Skeletal muscle satellite cell (primary cell): ENCODE data around the gene CTAG1A. TPM values are rescaled to one million over a fixed set of nuclear protein-coding genes. Genes with fewer than 3 reads are reported as not detected.
"Not testable (repeated sequence)": the region's sequence is repeated elsewhere in the genome, so short reads cannot be mapped to it uniquely, and the experiment has no call there.

Experiments
- H3K27me3 ChIP-seq: 2 replicates; pipeline ENCODE4 v1.7.0; 2013; ENCODE audit warnings: low read length; ENCODE audit not compliant: control insufficient read depth, insufficient read depth
- H3K36me3 ChIP-seq: 2 replicates; pipeline ENCODE4 v1.7.0; 2013; ENCODE audit warnings: mild to moderate bottlenecking, control low read depth, low read length; ENCODE audit not compliant: insufficient read depth
- H3K4me1 ChIP-seq: 2 replicates; pipeline ENCODE4 v1.7.0; 2013; ENCODE audit warnings: low read length; ENCODE audit not compliant: control insufficient read depth, insufficient read depth
- H3K4me2 ChIP-seq: 2 replicates; pipeline ENCODE4 v1.7.0; 2013; ENCODE audit warnings: mild to moderate bottlenecking, low read length
- H3K4me3 ChIP-seq: 2 replicates; pipeline ENCODE4 v1.7.0; 2013; ENCODE audit warnings: low read length
- H3K9ac ChIP-seq: 2 replicates; pipeline ENCODE4 v1.7.0; 2013; ENCODE audit warnings: mild to moderate bottlenecking, low read depth, low read length, moderate library complexity
- H3K9me3 ChIP-seq: replicated peaks from 2 replicates; pipeline ENCODE4 v1.7.0; 2013; ENCODE audit warnings: mild to moderate bottlenecking, control low read depth, low read length
- total RNA-seq: library from RNA; depleted of rRNA; stranded (reverse); fragments of >200 nt; gene quantifications from 2 replicates; pipeline ENCODE4 v1.2.3, GENCODE V29; 2012; rRNA removed

Gene CTAG1A
- total RNA-seq: not detected in 2 replicates

- H3K27me3 ChIP-seq, H3K36me3 ChIP-seq, H3K4me2 ChIP-seq, H3K9me3 ChIP-seq, H3K4me3 ChIP-seq, H3K4me1 ChIP-seq, H3K9ac ChIP-seq: not testable (repeated sequence)
Measured at GRCh38 chrX:154584585-154585183, at the start of gene CTAG1A. TSS of gene CTAG1A (plus strand) at chrX:154585133. CDS start at chrX:154585207, 74 bp downstream.

DNA sequence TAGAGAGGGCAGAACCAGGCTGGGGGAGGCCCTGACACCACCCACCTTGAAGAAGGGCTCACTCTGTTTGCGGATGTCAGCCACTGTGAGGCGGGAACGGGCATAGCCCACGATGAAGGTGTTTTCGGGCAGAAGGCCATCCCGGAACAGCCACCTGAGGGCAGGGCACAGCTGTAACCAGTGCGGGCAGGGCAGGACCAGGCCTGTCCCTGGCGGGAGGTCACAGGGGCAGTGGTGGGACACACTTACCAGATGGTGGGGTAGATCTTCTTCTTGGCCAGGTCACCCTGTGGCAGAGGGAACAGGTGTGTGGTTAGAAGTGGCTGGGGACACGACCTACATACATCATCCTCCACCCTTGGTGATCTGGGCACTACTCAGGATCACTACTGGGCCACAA lies 49.0 kb upstream of the CTAG1A start:
- Histone ChIP-seq H3K4me3 (no peak overlapping the region), H3K9ac (no peak overlapping the region), H3K9me3 (no peaks in the 10 kb centered on the region), H3K36me3 (peaks cover 42% of the 10 kb centered on the region), H3K4me2 (no peak overlapping the region), H3K4me1 (peaks cover 8% of the 10 kb centered on the region), H3K27me3 (no peaks in the 10 kb centered on the region)

GRCh38 chrX:154539077-154539476 lies 45.9 kb upstream of the CTAG1A start:
- Histone ChIP-seq H3K27me3 (no peaks in the 10 kb centered on the region), H3K4me3 (no peak overlapping the region), H3K36me3 (peaks cover 29% of the 10 kb centered on the region), H3K4me2 (no peak overlapping the region), H3K9me3 (no peaks in the 10 kb centered on the region), H3K4me1 (peaks cover 34% of the 10 kb centered on the region), H3K9ac (no peak overlapping the region)

- H3K4me3 ChIP-seq, H3K9ac ChIP-seq, H3K27me3 ChIP-seq, H3K4me2 ChIP-seq, H3K9me3 ChIP-seq: not testable (repeated sequence)
- Histone ChIP-seq H3K36me3 (peaks cover 29% of the 10 kb centered on the region), H3K4me1 (peaks cover 37% of the 10 kb centered on the region)
Measured at GRCh38 chrX:154540365-154540764, 44.6 kb upstream of the CTAG1A start.

GRCh38 chrX:154540897-154541535 lies 43.9 kb upstream of the CTAG1A start:
- peak overlapping the region; percentile 78 for H3K9ac ChIP-seq
- no peaks in the 10 kb centered on the region for H3K27me3 ChIP-seq
- H3K4me2 ChIP-seq: peak overlapping the region; percentile 54
- H3K9me3 ChIP-seq: no peaks in the 10 kb centered on the region
- H3K36me3 ChIP-seq: peaks cover 29% of the 10 kb centered on the region
- peak overlapping the region; percentile 27 for H3K4me3 ChIP-seq
- peaks cover 37% of the 10 kb centered on the region for H3K4me1 ChIP-seq

DNA sequence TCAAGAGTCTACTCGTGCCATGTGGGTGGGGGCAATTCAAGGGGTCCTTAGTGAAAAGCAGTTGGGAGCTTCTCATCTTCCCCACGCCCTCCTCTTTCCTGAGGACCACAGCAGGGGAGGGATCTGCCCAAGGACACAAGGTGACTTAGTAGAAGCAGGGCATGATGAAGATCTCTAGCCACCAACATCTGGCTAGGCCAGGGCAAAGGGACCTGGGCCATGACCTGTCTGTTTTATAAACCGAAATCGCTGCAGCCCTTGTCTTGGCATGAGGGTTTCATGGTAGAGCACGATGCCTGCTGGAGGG lies 43.4 kb upstream of the CTAG1A start:
- H3K4me2 ChIP-seq: peak overlapping the region; percentile 54
- peaks cover 29% of the 10 kb centered on the region for H3K36me3 ChIP-seq
- H3K9ac ChIP-seq: peak overlapping the region; percentile 78
- H3K27me3 ChIP-seq: no peaks in the 10 kb centered on the region
- H3K4me1 ChIP-seq: peaks cover 37% of the 10 kb centered on the region
- H3K4me3 ChIP-seq: peak overlapping the region; percentile 27
- no peaks in the 10 kb centered on the region for H3K9me3 ChIP-seq

- peak overlapping the region; percentile 54 for H3K4me2 ChIP-seq
- H3K9me3 ChIP-seq: no peaks in the 10 kb centered on the region
- no peaks in the 10 kb centered on the region for H3K27me3 ChIP-seq
- peaks cover 37% of the 10 kb centered on the region for H3K4me1 ChIP-seq
- peak overlapping the region; percentile 36 for H3K4me3 ChIP-seq
- H3K36me3 ChIP-seq: peaks cover 29% of the 10 kb centered on the region
- H3K9ac ChIP-seq: peak overlapping the region; percentile 78
Measured at GRCh38 chrX:154541896-154542722, 42.8 kb upstream of the CTAG1A start.

DNA sequence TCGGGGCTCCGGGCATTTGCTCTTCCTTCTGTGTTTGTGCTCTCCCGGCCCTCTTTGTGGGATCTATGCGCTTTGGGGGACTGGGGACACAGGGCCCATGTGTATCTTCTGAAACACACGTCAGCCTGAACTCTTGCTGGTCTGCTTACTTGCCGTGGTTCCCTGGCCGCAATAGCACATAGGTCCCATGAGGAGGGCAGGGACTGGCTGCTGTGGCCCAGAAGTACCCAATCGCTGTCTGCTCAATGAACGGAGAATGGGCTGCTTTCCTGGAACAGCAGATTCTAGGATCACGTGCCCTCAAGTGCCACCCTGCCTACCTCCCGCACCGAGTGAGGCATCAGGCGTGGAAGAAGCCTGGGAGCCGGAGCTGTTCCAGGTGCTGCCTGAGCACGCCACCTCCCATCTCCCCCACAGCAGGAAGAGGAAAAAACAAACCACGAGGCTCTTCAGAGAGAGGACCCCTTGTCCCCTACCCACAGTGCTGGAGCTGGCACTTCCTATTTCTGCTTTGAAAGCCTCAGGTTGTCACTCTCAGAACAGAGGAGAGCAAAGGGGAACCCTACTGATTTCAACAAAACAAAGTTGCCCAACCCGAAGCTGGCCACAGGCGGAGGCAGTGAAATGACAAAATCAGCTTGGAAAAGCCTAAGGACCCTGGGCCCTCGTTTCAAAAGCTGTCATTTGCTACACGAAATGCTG lies 42.1 kb upstream of the CTAG1A start:
- H3K4me3 ChIP-seq: peak overlapping the region; percentile 36
- no peaks in the 10 kb centered on the region for H3K9me3 ChIP-seq
- peaks cover 37% of the 10 kb centered on the region for H3K4me1 ChIP-seq
- H3K4me2 ChIP-seq: peak overlapping the region; percentile 48
- no peaks in the 10 kb centered on the region for H3K27me3 ChIP-seq
- peaks cover 29% of the 10 kb centered on the region for H3K36me3 ChIP-seq
- H3K9ac ChIP-seq: peak overlapping the region; percentile 78

GRCh38 chrX:154545673-154546274 lies 39.2 kb upstream of the CTAG1A start:
- H3K9me3 ChIP-seq: no peaks in the 10 kb centered on the region
- peak overlapping the region; percentile 93 for H3K9ac ChIP-seq
- peaks cover 21% of the 10 kb centered on the region for H3K36me3 ChIP-seq
- H3K27me3 ChIP-seq: no peaks in the 10 kb centered on the region
- H3K4me2 ChIP-seq: peak overlapping the region; percentile 78
- peak overlapping the region; percentile 77 for H3K4me3 ChIP-seq
- peaks cover 39% of the 10 kb centered on the region for H3K4me1 ChIP-seq

- H3K9me3 ChIP-seq: no peaks in the 10 kb centered on the region
- peak within 1 kb of the TSS; percentile 77 for H3K4me3 ChIP-seq
- H3K9ac ChIP-seq: peak within 1 kb of the TSS; percentile 93
- H3K4me2 ChIP-seq: peak within 1 kb of the TSS; percentile 78
- H3K4me1 ChIP-seq: peaks cover 31% of the 10 kb centered on the region
- no peaks in the 10 kb centered on the region for H3K27me3 ChIP-seq
- peaks cover 13% of the 10 kb centered on the region for H3K36me3 ChIP-seq
Measured at GRCh38 chrX:154546354-154547244, 38.3 kb upstream of the CTAG1A start, which contains the start of gene G6PD. TSS of gene G6PD (minus strand) at chrX:154546846. CDS start at chrX:154546155, 691 bp downstream.
